ENCODE measurements around the gene SEPTIN1.
"Not testable (repeated sequence)": the region's sequence is repeated elsewhere in the genome, so short reads cannot be mapped to it uniquely, and the experiment has no call there.

SEPTIN1 gene

DNA sequence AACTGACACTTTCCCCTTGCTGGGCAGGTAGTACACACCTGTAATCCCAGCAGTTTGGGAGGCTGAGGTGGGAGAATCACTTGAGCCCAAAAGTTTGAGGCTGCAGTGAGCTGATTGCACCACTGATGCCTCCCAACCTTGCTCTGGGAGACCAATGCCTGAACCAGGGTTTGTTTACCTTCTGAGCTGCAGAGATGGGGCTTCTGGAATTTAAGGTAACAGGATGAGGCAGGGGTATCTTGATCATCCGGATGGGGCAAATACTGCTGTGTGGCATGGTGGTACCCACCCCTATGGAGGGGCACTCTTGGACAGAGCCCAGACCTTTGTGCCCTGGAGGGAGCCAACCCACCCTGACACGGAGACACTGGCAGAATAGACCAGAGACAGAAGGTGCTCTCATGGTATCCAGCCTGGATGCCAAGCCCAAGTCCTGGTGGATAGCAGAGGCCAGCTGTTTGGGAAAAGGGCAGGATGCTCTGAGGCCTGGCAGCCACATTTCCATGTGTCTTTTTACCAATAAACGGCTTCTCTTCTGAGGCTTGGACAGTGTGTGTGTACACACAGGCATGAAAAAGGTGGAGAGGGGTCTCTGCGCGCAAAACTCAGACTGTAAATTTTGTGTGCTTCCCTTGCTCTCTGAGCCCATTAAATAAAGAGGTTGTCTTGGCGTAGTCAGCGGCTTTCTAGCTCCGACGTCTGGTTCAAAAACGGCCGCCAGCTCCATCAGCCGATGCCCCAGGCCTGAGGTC, 17.2 kb upstream of the SEPTIN1 start:
- DNase-seq = no peak

DNA sequence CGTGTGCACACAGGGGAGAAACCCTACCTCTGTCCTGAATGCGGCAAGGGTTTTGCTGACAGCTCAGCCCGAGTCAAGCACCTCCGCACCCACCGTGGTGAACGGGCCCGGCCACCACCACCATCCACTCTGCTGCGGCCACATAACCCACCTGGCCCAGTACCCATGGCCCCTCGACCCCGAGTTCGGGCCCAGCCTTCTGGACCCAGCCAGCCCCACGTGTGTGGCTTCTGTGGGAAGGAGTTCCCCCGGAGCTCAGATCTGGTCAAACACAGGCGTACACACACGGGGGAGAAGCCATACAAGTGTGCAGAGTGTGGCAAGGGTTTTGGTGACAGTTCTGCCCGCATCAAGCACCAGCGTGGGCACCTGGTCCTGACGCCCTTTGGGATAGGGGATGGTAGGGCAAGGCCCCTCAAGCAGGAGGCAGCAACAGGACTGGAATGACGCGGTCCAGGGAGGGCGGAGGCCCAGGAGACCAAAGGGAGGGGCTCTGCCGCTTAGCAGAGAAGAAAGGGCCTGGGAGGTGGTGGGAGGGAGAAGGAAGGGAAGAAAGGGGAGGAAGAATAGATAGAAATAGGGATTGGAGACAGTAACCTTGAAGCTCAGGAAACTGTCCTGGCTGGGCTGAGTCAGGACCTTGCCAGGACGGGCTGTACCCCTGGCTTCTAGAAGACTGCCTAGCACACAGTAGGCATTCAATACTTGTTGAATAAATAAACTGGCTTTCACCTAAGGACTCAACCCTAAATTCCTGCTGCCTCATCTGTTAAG, 16.5 kb upstream of the SEPTIN1 start:
- DNase-seq = no peak

GRCh38 chr16:30397776-30398660, 15.7 kb upstream of the SEPTIN1 start:
- DNase-seq = no peak

- DNase-seq = no peak
These were observed 14.7 kb upstream of the SEPTIN1 start for GRCh38 chr16:30397056-30397455.

DNA sequence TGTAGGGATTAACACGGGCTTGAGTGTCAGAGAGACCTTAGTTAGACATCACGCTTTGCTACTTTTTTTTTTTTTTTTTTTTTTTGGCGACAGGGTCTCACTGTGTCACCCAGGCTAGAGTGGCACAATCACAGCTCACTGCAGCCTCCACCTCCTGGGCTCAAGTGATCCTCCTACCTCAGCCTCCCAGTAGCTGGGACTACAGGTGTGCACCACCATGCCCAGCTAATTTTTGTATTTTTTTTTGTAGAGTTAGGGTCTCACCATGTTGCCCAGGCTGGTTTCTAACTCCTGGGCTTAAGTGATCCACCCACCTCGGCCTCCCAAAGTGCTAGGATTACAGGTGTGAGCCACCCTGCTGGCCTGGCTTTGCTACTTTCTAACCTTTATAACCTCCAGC, 14.3 kb upstream of the SEPTIN1 start:
- not testable (repeated sequence) for DNase-seq

GRCh38 chr16:30395992-30396585, 13.7 kb upstream of the SEPTIN1 start:
- DNase-seq = no peak

- DNase-seq = peak; percentile 92
These were observed 13.0 kb upstream of the SEPTIN1 start, which contains the start of gene ZNF48 for GRCh38 chr16:30395155-30395991. Gene ZNF48, plus strand, starts transcription at chr16:30395420. Its CDS starts 375 bp downstream, at chr16:30395795.

DNA sequence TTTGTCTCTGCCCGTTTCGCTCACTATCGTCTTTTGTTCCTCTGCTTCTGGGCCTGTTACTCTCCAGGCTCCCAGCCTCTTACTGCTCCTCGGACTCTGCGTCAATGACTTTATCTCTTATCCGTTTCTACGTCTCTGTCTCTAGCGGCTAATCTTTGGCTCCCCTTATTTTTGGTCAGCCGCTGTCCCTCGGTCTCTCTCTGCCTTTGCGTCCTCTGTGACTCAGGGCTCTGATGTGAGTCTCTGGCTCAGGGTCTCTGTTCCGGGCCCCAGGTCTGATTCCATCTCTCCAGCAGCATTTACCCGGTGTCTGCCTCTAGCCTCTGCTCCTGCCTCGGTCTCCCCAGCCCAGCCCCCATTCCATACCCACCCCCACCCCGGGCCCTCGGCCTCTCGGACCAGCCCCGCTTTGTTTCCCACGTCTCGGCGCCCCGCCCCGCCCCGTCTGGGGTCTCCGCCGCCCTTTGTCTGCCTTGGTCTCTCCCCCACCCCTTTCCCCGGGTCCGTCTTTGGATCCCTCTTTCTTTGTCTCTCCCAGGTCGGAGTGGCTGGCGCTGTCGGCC, 12.3 kb upstream of the SEPTIN1 start:
- no peak for DNase-seq

GRCh38 chr16:30383521-30383920, 1.2 kb upstream of the SEPTIN1 start:
- peak; percentile 78 for DNase-seq

- no peak for DNase-seq
These were observed 895 bp downstream of the SEPTIN1 start for GRCh38 chr16:30381291-30382041.

GRCh38 chr16:30380803-30381208, 1.6 kb downstream of the SEPTIN1 start:
- DNase-seq = no peak

DNA sequence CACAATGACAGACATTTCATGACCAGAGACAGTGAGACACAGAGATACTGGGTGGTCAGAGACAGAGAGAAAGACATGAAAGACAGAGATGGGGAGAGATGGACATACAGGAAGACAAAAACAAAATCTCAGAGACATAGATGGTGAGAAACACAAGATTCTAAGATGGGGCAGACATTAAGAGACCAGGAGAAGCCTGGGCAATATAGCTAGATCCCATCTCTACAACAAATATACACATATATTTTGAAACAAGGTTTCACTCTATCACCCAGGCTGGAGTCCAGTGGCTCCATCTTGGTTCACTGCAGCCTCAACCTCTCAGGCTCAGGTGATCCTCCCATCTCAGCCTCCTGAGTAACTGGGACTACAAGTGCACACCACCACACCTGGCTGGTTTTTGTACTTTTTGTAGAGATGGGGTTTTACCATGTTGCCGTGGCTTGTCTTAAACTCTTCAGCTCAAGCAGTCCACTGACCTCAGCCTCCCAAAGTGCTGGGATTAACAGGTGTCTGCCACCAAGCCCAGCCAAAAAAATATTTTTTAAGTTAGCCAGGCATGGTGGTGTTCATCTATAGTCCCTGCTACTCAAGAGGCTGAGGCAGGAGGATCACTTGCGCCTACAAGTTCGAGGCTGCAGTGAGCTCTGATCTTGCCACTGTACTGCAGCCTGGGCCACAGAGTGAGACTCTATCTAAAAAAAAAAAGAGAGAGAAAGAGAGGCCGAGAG, 2.1 kb downstream of the SEPTIN1 start:
- DNase-seq = no peak

DNA sequence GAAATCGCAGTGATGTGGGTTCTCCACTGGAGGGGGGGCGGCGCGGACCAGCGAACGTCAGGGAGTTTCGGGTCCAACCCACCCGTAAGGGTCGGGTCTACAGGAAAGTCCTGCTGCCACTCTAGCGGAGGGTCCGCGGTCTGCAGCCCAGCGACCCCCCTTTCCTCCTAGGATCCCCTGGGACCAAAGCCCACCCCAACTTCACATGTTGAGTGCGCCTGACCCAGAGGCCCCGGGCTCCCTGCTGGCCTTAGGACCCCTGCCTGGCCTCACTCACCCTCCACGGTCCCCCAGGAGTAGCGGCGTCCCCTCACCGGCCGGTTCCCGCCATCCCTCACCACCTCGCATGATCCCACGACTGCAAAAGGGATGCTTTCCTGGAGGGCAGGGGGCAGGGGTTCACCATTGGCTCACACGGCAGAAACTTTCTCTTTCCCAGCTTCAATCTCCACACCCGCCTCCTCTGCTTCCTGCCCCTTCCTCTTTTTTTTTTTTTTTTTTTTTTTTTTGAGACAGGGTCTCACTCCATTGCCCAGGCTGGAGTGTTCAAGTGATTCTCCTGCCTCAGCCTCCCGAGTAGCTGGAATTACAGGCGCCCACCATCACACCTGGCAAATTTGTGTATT, 3.1 kb downstream of the SEPTIN1 start:
- DNase-seq = no peak

DNA sequence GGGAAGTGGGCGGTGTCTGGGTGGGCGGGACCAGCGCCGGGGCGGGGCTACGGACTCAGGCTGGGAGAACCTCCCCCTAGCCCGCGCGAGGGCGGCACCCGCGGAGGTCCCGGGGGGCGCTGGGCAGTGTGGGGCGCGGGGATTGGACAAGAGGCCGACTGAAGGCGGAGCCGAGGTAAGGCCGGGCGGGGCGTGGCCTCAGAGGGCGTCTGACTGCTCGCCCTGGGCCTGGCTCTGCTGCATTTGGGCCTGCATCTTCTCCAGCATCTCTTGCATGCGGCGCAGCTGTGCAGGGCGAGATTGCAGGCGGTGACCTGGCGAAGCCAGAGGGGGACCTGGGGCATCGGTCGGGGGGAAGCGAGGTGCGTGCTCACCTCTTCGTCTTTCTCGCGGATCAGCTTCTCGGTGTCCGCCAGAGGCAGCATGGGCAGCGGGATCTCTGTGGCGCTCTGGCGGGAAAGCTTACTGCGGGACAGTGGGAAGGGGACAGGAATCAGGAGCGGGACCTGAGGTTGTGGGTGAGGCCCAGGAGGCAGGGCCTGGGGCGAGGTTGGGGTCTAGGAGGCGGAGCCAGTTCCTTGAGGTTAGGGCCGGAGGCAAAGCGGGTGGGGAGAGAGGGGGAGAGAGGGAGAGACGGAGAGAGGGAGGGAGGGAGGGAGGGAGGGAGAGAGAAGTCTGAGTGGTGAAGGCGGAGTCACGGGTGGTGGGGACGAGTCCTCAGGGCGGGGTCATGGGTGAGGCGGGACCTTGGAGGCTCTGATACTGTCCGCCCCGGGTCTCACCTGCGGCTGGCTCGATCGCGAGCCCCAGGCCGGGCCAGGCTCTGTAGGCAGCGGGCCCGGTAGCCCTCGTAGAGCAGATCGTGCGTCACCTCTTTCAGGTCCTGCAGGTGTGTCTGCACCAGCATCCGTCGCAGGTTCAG, 3.9 kb downstream of the SEPTIN1 start:
- peak; percentile 99 for DNase-seq

DNA sequence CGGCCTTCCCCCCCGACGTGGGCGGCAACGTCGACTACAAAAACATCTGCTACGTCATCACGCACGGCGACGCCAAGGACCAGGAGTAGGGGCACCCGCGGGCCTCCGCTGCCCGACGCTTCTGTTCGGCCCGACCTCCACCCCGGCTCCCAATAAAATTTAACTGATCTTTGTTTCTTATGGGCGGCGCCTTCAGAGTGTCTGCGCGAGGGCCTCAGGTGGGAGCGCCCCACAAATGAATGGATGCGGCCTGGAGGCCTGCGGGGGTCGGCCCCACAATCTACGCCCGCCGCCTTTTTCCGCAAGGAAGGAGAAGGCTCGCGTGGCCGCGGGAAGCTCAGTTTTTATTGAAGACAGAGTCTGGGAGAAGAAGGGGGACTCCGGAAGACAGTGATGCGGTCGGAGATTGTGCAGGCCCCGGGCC, 4.5 kb downstream of the SEPTIN1 start:
- peak; percentile 95 for DNase-seq

GRCh38 chr16:30377050-30377811, 5.1 kb downstream of the SEPTIN1 start:
- no peak for DNase-seq

DNA sequence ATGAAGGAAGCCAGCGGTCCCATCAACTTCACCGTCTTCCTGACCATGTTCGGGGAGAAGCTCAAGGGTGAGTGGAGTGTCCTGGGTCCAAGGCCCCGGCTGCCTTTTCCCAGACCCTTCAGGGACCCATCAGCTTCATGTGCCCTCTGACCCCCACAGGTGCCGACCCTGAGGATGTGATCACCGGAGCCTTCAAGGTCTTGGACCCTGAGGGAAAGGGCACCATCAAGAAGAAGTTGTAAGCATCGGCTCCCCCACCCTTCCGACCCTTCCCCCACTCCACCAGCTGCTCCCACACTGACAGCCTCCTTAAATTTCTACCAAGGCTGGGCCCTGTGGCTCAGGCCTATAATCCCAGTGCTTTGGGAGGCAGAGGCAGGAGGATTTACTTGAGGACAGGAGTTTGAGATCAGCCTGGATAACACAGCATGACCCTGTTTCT, 5.9 kb downstream of the SEPTIN1 start:
- DNase-seq = no peak

Data from left hindlimb (tissue), 1 donor.